Kidney (tissue), 14 donors: ENCODE data around the gene RHBDL1. TPM values are rescaled to one million over a fixed set of nuclear protein-coding genes. Genes with fewer than 3 reads are reported as not detected.

ENCODE experiments used
- DNase-seq, 5 donors: peaks; one replicate each; pipeline ENCODE4 v3.0.0-alpha.2; 2013 to 2020
- FAIRE-seq: peaks from 2 replicates; lab custom pipeline; 2012; peaks lifted over from hg19 to GRCh38; lab: Jason Lieb, UNC
- H3K27ac ChIP-seq, 2 donors: one replicate each; pipeline ENCODE4 v1.7.0; 2013; ENCODE audit warnings: low read depth in 2 of 2, low read length in 2 of 2, inconsistent platforms in 1 of 2
- H3K27me3 ChIP-seq: one replicate; pipeline ENCODE4 v1.7.1; 2013; ENCODE audit warnings: low read length, inconsistent platforms; ENCODE audit not compliant: control insufficient read depth, insufficient read depth
- H3K36me3 ChIP-seq, 3 donors: one replicate each; pipeline versions ENCODE4 v1.7.0 to v1.7.1; 2013; ENCODE audit warnings: low read length in 3 of 3, control low read depth in 1 of 3, inconsistent platforms in 1 of 3; ENCODE audit not compliant: insufficient read depth in 3 of 3, control insufficient read depth in 2 of 3
- H3K4me1 ChIP-seq, 3 donors: one replicate each; pipeline versions ENCODE4 v1.7.0 to v1.7.1; 2013; ENCODE audit warnings: low read length in 3 of 3, inconsistent platforms in 1 of 3, low read depth in 1 of 3; ENCODE audit not compliant: control insufficient read depth in 2 of 3, insufficient read depth in 2 of 3
- H3K4me3 ChIP-seq, 3 donors: one replicate each; pipeline versions ENCODE4 v1.7.0 to v1.8.1; 2013; ENCODE audit warnings: low read length in 3 of 3, control low read depth in 1 of 3, inconsistent platforms in 1 of 3
- H3K9ac ChIP-seq, 3 donors: one replicate each; pipeline versions ENCODE4 v1.7.0 to v1.7.1; 2013; ENCODE audit warnings: low read length in 3 of 3, control low read depth in 1 of 3, inconsistent platforms in 1 of 3
- H3K9me3 ChIP-seq, 3 donors: one replicate each; pipeline versions ENCODE4 v1.7.0 to v1.7.1; 2013; ENCODE audit warnings: low read length in 3 of 3, control low read depth in 1 of 3, inconsistent platforms in 1 of 3; ENCODE audit not compliant: control insufficient read depth in 2 of 3, insufficient read depth in 1 of 3
- CTCF ChIP-seq: IDR thresholded peaks from 3 replicates; pipeline ENCODE4 v1.5.1; 2012; ENCODE audit warnings: mild to moderate bottlenecking, moderate library complexity, borderline replicate concordance; ENCODE audit not compliant: insufficient read depth; ENCODE audit errors: extremely low read depth
- intact Hi-C: fragments of 100-400 bp; cut with DNase I; formaldehyde crosslinking; loops from one replicate; pipeline ENCODE4 v1.11.1; 2022
- polyA plus RNA-seq: library from polyadenylated mRNA; stranded (reverse); fragments of 350-450 nt; fragmentation: Illumina TruSeq; extraction: RNeasy Lipid Tissue Mini Kit (QIAGEN cat#74804); gene quantifications from one replicate; pipeline ENCODE4 v1.2.3, GENCODE V29; 2014; ENCODE audit warnings: low read depth, low replicate concordance; ENCODE audit not compliant: insufficient read depth
- total RNA-seq: library from RNA; stranded (reverse); fragmentation: NEBNext Ultra II Directional; extraction: Animal tissue kit (Norgen Biotek cat#: 25700); gene quantifications from one replicate; pipeline ENCODE4 v1.2.1, GENCODE V29; 2021
- donor health status: control.
- donor health status: control.
- donor health status: control.
- donor health status: control.
- donor health status: control.
- donor health status: DM: yes; HTN: yes; CAD: no.
- donor health status: Normal renal cell carcinoma (clear cell type).

Gene RHBDL1
- total and polyA plus RNA-seq, 2 donors from 2014 or later, result 0.88 to 9.7 TPM

GRCh38 chr16:722835-723633, 47.6 kb downstream of the RHBDL1 start:
- Histone ChIP-seq H3K4me3 (no peak overlapping the region), H3K9me3 (no peaks in the 10 kb centered on the region), H3K4me1 (peaks cover 0 to 28% (median 4%) of the 10 kb centered on the region in 3 donors), H3K27ac (no peak overlapping the region), H3K9ac (no peak overlapping the region), H3K27me3 (no peaks in the 10 kb centered on the region), H3K36me3 (no peaks in the 10 kb centered on the region)
- TF ChIP-seq CTCF, result no peak
- intact Hi-C loops, result no loop called here
- FAIRE-seq (no peak), DNase-seq (no peak)

- Histone ChIP-seq H3K9me3 (no peaks in the 10 kb centered on the region), H3K27me3 (no peaks in the 10 kb centered on the region), H3K9ac (no peak overlapping the region), H3K4me1 (peaks cover 0 to 31% (median 4%) of the 10 kb centered on the region in 3 donors), H3K36me3 (no peaks in the 10 kb centered on the region), H3K27ac (no peak overlapping the region), H3K4me3 (no peak overlapping the region)
- DNase-seq (no peak), FAIRE-seq (no peak)
- intact Hi-C loops, result no loop called here
- TF ChIP-seq CTCF, result no peak
Measured at GRCh38 chr16:723695-724094, 48.2 kb downstream of the RHBDL1 start.

- no peak overlapping the region for H3K4me3 ChIP-seq
- H3K36me3 ChIP-seq, result no peaks in the 10 kb centered on the region
- no peak for TF ChIP-seq CTCF
- DNase-seq (no peak), FAIRE-seq (no peak)
- H3K4me1 ChIP-seq, result peaks cover 0 to 27% (median 4%) of the 10 kb centered on the region in 3 donors
- intact Hi-C loops, result no loop called here
- no peaks in the 10 kb centered on the region for H3K9me3 ChIP-seq
- no peaks in the 10 kb centered on the region for H3K27me3 ChIP-seq
- H3K9ac ChIP-seq, result no peak overlapping the region
- no peak overlapping the region for H3K27ac ChIP-seq
Measured at GRCh38 chr16:724188-725040, 48.9 kb downstream of the RHBDL1 start.
